HL-60 (cell line): ENCODE data around the gene MANF.
"Not testable (repeated sequence)": the region's sequence is repeated elsewhere in the genome, so short reads cannot be mapped to it uniquely, and the experiment has no call there.

Experiments
- DNase-seq, 2 experiments: peaks; one replicate each; pipeline ENCODE4 v3.0.0-alpha.2; 2010 to 2020; ENCODE audit warnings: low read depth in 1 of 2, low spot score in 1 of 2
- H3K27ac ChIP-seq: fragments of 250-450 bp; sonication (Bioruptor Pico); replicated peaks from 2 replicates; pipeline ENCODE4 v1.5.1; 2020; ENCODE audit warnings: mild to moderate bottlenecking, moderate library complexity
- H3K27me3 ChIP-seq: fragments of 250-450 bp; sonication (Bioruptor Pico); 2 replicates; pipeline ENCODE4 v1.5.1; 2021; ENCODE audit warnings: mild to moderate bottlenecking, moderate library complexity; ENCODE audit not compliant: insufficient read depth, poor library complexity, severe bottlenecking
- H3K4me3 ChIP-seq: replicated peaks from 2 replicates; pipeline ENCODE4 v1.5.1; 2011; ENCODE audit warnings: mild to moderate bottlenecking, control low read depth, low read length; ENCODE audit not compliant: insufficient read depth
- GABPA ChIP-seq: IDR thresholded peaks from 2 replicates; pipeline ENCODE4 v1.6.1; 2012; ENCODE audit warnings: low read depth
- POLR2AphosphoS5 ChIP-seq: IDR thresholded peaks from 2 replicates; pipeline ENCODE4 v1.6.1; 2012; ENCODE audit warnings: low read depth
- SPI1 ChIP-seq: IDR thresholded peaks from 2 replicates; pipeline ENCODE4 v1.6.1; 2012; ENCODE audit warnings: low read depth, mild to moderate bottlenecking, borderline replicate concordance
- TF ChIP-seq, protein P1 (sequence below): IDR thresholded peaks from 2 replicates; pipeline ENCODE4 v1.6.1; 2012; ENCODE audit warnings: low read depth; ENCODE audit not compliant: insufficient replicate concordance
- TF ChIP-seq, protein P2 (sequence below): IDR thresholded peaks from one replicate; pipeline ENCODE4 v1.5.1; 2011; ENCODE audit warnings: low read length, control low read depth, inconsistent platforms; ENCODE audit not compliant: insufficient read depth

The MANF gene

DNA sequence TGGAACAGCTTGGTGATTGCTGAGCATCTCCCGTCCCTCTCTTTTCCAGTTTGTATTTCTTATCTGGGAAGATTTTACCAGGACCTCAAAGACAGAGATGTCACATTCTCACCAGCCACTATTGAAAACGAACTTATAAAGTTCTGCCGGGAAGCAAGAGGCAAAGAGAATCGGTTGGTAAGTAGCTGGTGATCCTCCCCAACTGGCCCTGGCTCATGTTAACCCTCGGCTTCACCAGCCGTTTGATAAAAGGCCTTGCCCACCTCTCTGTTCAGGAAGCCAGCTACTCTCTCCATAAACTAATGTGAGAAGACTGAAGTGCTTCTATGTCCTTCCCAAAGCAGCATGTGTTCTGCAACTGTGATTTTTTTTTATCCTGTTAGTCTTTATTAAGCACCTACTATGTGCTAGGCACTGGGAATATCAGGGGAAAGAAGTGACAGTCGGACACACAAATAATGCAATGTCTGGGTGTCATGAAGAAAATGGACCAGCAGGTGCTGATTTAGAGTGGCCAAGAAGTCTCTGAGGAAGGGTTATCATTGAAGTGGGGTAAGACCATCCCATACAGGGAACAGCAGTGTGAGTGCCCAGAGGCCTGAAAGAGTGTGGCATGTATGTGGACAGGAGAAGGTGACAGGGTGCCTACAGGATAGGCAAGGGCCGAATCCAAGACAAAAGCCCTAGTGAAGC, 1.2 kb downstream of the MANF start:
- Histone ChIP-seq H3K4me3 (peak overlapping the region; percentile 63), H3K27ac (peak overlapping the region; percentile 45; the same call in 1 of the 2 replicates), H3K27me3 (no peaks in the 10 kb centered on the region)
- DNase-seq: no peak
- TF ChIP-seq SPI1 (no peak), POLR2AphosphoS5 (no peak), GABPA (no peak)
- TF ChIP-seq, protein P1, sequence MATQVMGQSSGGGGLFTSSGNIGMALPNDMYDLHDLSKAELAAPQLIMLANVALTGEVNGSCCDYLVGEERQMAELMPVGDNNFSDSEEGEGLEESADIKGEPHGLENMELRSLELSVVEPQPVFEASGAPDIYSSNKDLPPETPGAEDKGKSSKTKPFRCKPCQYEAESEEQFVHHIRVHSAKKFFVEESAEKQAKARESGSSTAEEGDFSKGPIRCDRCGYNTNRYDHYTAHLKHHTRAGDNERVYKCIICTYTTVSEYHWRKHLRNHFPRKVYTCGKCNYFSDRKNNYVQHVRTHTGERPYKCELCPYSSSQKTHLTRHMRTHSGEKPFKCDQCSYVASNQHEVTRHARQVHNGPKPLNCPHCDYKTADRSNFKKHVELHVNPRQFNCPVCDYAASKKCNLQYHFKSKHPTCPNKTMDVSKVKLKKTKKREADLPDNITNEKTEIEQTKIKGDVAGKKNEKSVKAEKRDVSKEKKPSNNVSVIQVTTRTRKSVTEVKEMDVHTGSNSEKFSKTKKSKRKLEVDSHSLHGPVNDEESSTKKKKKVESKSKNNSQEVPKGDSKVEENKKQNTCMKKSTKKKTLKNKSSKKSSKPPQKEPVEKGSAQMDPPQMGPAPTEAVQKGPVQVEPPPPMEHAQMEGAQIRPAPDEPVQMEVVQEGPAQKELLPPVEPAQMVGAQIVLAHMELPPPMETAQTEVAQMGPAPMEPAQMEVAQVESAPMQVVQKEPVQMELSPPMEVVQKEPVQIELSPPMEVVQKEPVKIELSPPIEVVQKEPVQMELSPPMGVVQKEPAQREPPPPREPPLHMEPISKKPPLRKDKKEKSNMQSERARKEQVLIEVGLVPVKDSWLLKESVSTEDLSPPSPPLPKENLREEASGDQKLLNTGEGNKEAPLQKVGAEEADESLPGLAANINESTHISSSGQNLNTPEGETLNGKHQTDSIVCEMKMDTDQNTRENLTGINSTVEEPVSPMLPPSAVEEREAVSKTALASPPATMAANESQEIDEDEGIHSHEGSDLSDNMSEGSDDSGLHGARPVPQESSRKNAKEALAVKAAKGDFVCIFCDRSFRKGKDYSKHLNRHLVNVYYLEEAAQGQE: no peak
- TF ChIP-seq, protein P2, sequence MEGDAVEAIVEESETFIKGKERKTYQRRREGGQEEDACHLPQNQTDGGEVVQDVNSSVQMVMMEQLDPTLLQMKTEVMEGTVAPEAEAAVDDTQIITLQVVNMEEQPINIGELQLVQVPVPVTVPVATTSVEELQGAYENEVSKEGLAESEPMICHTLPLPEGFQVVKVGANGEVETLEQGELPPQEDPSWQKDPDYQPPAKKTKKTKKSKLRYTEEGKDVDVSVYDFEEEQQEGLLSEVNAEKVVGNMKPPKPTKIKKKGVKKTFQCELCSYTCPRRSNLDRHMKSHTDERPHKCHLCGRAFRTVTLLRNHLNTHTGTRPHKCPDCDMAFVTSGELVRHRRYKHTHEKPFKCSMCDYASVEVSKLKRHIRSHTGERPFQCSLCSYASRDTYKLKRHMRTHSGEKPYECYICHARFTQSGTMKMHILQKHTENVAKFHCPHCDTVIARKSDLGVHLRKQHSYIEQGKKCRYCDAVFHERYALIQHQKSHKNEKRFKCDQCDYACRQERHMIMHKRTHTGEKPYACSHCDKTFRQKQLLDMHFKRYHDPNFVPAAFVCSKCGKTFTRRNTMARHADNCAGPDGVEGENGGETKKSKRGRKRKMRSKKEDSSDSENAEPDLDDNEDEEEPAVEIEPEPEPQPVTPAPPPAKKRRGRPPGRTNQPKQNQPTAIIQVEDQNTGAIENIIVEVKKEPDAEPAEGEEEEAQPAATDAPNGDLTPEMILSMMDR: no peak

- DNase-seq: no peak
- H3K27me3 ChIP-seq: no peaks in the 10 kb centered on the region
- peak overlapping the region; percentile 63; the same call in 1 of the 2 replicates for H3K4me3 ChIP-seq
- TF ChIP-seq, protein P1: no peak
- TF ChIP-seq SPI1 (no peak), POLR2AphosphoS5 (no peak), GABPA (no peak)
- TF ChIP-seq, protein P2: no peak
- no peak overlapping the region for H3K27ac ChIP-seq
These were observed 1.8 kb downstream of the MANF start for GRCh38 chr3:51386852-51387229.

- peak in 1 of 2 experiments; percentile 41 for DNase-seq
- not testable (repeated sequence) for H3K27me3 ChIP-seq, H3K27ac ChIP-seq, H3K4me3 ChIP-seq
These were observed 2.2 kb downstream of the MANF start for GRCh38 chr3:51387281-51387680.

GRCh38 chr3:51388286-51389029, 3.4 kb downstream of the MANF start:
- no peak for TF ChIP-seq SPI1
- TF ChIP-seq, protein P1: no peak
- no peak for TF ChIP-seq GABPA
- TF ChIP-seq, protein P2: peak; percentile 25
- DNase-seq: peak in 1 of 2 experiments; percentile 50
- no peak overlapping the region for H3K27ac ChIP-seq
- H3K4me3 ChIP-seq: no peak overlapping the region
- no peaks in the 10 kb centered on the region for H3K27me3 ChIP-seq
